HG03442 (cell line): ENCODE measurements around the gene ENTPD8.
"Not testable (repeated sequence)": the region's sequence is repeated elsewhere in the genome, so short reads cannot be mapped to it uniquely, and the experiment has no call there.

Experiments
- ATAC-seq: cut with Tn5 transposase; IDR thresholded peaks from one replicate; pipeline ENCODE4 v1.9.1; 2021; ENCODE audit warnings: mild to moderate bottlenecking, moderate library complexity; ENCODE audit not compliant: unreplicated experiment

Gene ENTPD8

DNA sequence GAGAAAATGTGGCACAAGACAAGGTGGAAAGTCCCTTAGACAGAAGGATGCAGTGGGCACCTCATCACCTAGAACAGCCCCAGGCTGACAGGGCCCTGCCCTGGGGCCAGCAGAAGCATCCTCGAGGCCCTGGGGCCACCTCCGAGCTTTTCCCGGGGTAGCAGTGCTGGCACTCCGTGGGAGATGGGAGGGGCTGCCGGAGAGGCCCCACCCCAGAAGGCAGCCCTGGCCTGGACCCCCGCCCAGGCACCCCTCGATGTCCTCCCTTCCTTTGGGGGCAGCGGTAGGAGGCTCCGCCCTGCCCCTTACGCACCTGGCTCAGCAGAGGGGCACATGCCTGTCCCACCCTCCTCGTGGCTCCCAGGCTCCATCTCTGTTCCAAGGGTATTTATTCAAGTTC is 35.7 kb upstream of the ENTPD8 start:
- ATAC-seq = no peak

GRCh38 chr9:137475666-137476065 is 34.5 kb upstream of the ENTPD8 start:
- no peak for ATAC-seq

DNA sequence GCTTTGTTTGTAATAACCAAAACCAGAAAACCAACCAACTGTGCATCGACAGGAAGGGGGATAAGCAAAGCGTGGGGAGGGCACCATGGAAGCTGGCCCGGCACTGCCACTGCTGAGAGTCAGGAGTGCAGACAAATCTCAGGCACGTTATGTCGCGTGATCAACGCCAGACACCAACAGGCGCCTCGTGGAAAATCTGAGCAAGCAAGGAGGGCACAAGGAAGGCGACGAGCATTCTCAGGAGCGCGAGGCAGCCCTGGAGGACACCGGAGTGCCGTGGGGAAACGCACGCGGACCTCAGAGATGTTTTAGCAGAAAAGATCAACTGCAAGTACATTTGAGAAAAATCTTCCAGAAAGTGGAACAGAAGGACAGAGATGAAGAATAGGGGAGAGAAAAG is 33.1 kb upstream of the ENTPD8 start:
- ATAC-seq = no peak

DNA sequence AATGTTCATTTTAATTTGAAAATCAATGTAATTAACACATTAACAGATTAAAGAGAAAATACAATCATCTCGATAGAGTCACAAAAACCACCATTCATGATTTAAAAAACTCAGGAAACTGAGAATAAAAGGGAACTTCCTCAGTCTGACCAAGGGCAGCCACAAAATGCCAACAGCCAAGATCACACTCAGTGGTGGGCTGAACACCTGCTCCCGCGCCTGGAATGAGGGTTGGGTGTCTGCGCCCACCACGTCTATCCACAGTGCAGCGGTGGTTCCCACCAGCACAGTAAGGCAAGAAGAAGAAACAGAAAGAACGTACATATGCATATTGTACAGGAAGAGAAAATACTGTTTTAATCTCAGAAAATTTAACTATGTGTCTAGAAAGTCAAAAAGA is 29.6 kb upstream of the ENTPD8 start:
- ATAC-seq = no peak

- ATAC-seq = no peak
Measured at GRCh38 chr9:137467896-137468295, 26.7 kb upstream of the ENTPD8 start.

GRCh38 chr9:137467161-137467581 is 26.0 kb upstream of the ENTPD8 start:
- ATAC-seq = no peak

DNA sequence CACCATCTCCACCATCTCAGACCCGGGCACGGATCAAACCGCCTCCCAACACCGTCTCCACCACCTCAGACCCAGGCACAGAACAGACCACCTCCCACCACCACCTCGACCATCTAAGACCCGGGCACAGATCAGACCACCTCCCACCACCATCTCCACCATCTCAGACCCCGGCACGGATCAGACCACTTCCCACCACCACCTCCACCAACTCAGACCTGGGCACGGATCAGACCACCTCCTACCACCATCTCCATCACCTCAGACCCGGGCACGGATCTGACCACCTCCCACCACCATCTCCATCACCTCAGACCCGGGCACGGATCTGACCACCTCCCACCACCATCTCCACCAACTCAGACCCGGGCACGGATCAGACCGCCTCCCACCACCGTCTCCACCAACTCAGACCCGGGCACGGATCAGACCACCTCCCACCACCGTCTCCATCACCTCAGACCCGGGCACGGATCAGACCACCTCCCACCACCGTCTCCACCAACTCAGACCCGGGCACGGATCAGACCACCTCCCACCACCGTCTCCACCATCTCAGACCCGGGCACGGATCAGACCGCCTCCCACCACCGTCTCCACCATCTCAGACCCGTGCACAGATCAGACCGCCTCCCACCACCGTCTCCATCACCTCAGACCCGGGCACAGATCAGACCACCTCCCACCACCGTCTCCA is 25.4 kb upstream of the ENTPD8 start:
- not testable (repeated sequence) for ATAC-seq

- ATAC-seq = no peak
Measured at GRCh38 chr9:137465720-137466388, 24.7 kb upstream of the ENTPD8 start.

- no peak for ATAC-seq
Measured at GRCh38 chr9:137465000-137465719, 24.0 kb upstream of the ENTPD8 start.

DNA sequence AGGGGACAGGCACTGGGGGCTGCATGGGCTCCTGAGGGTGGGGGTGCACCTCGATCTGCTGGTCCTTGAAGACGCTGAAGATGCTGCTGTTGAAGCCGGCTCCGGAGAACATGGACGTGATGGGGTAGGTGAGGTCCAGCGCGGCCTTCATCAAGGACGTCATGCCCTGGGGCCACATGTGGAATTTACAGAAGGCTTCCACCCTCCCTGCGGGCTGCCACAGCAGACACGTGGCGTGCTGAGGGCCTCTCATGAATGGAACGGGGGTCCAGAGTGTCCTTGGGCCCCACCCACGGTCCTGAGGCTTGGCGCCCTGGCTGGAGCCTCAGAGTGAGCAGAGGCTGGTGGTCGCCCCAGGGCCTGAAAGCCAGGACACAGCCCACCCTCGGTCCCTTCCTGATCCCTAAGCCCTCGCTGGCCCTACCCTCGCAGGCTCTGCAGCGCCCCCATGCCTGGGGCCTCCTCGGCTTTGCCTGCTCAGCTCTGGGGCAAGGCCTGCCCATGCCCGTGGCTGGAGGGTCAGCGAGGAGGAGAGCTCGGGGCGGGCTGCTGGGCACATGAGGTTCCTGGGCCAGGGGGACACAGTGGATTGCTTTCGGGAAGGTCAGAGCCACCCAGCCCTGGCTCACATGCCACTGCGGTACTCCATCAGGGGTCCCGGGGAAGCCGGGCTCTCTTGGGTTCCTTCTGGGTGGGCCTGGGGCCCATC is 23.3 kb upstream of the ENTPD8 start:
- ATAC-seq = no peak

- no peak for ATAC-seq
Measured at GRCh38 chr9:137463931-137464290, 22.8 kb upstream of the ENTPD8 start.

GRCh38 chr9:137462986-137463930 is 22.1 kb upstream of the ENTPD8 start:
- ATAC-seq = no peak

- ATAC-seq = no peak
Measured at GRCh38 chr9:137462396-137462985, 21.3 kb upstream of the ENTPD8 start.

GRCh38 chr9:137461663-137462395 is 20.7 kb upstream of the ENTPD8 start:
- ATAC-seq = peak; percentile 53

DNA sequence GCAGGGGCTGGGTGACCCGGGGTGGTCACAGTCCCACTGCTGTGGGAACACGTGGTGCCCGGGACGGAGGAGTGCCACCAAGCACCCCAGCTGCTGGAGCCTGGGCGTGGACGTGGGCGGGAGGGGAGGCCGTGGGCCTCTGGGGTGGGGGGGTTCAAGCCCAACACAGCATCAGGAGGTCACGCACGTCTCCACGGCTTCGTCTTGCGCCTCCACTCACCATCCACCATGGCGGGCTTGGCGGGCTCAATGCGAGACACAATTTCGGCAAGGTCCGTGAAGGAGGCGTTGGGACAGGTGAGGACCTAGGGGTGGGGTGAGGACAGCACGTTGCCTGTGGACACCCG is 20.1 kb upstream of the ENTPD8 start:
- no peak for ATAC-seq

DNA sequence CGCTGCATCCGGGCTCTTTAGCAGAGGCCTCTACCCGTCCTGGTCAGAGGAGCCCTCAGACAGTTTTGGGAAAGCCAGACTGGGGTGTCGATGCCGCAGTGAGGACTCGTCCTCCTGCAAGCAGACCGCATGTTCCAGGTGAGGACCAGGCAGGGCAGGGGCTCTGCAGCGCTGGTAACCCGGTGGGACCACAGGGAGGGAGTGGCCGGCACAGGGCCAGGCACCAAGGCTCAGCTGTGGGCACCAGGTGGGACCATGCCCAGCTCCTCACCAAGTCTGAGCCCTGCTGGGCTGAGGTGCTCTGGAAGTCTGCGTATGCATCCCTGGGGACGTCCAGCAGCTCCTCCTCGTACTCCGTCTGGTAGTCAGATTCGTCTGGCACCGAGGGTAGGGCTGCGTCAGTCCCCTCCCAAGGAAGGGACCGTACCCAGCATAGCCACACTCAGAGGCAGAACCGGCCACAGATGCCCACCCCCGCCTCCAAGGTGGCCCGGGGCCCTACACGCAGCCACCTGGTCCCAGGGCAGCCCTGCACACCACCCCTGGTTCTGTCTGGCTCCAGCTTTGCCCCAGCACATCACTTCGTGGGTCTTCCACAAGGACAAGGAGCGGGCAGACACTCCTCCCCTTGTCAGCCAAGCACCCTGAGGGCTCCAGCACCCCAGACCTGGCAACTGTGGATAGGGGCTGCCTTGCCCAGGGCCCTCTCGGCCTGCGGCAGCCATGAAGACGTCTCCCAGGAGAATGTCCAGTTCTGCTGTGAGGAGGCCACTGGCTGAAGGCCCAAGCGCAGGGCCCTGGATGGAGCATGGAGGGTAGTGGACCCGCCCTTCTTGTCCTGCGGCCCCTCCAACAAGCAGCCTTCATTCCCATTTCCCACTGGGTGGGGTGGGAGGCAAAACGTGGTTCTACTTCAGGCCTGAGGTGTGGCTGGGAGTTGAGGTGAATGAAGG is 19.5 kb upstream of the ENTPD8 start:
- no peak for ATAC-seq

GRCh38 chr9:137459601-137460362 is 18.6 kb upstream of the ENTPD8 start:
- ATAC-seq = no peak
